Measurements from ENCODE around the gene NPAS3. TPM values are rescaled to one million over a fixed set of nuclear protein-coding genes. Genes with fewer than 3 reads are reported as not detected.

Gene NPAS3
- total RNA-seq, 4 donors from 2014 or later: 0.51 to 15.2 (median 6.6) TPM

GRCh38 chr14:33742166-33742565 lies 803.5 kb downstream of the NPAS3 start:
- DNase-seq: no peak
- no peak overlapping the region for H3K4me3 ChIP-seq
- H3K4me1 ChIP-seq: no peaks in the 10 kb centered on the region
- no peak overlapping the region for H3K27ac ChIP-seq
- no peaks in the 10 kb centered on the region for H3K27me3 ChIP-seq
- intact Hi-C loops (cut with DNase I; ENCODE audit: low total_unique reads): no loop called here
- H3K9me3 ChIP-seq: no peaks in the 10 kb centered on the region
- H3K36me3 ChIP-seq: no peaks in the 10 kb centered on the region
- TF ChIP-seq POLR2A (IDR thresholded peaks at IDR 0.05) (no peak), CTCF (IDR thresholded peaks at IDR 0.05) (no peak)

GRCh38 chr14:33745163-33745562 lies 806.5 kb downstream of the NPAS3 start:
- H3K4me1 ChIP-seq: no peaks in the 10 kb centered on the region
- no peak overlapping the region for H3K4me3 ChIP-seq
- intact Hi-C loops (cut with DNase I; ENCODE audit: low total_unique reads): no loop called here
- no peaks in the 10 kb centered on the region for H3K27me3 ChIP-seq
- TF ChIP-seq POLR2A (IDR thresholded peaks at IDR 0.05): no peak
- no peak for TF ChIP-seq CTCF (IDR thresholded peaks at IDR 0.05)
- no peaks in the 10 kb centered on the region for H3K9me3 ChIP-seq
- no peak for DNase-seq
- no peak overlapping the region for H3K27ac ChIP-seq
- H3K36me3 ChIP-seq: no peaks in the 10 kb centered on the region

DNA sequence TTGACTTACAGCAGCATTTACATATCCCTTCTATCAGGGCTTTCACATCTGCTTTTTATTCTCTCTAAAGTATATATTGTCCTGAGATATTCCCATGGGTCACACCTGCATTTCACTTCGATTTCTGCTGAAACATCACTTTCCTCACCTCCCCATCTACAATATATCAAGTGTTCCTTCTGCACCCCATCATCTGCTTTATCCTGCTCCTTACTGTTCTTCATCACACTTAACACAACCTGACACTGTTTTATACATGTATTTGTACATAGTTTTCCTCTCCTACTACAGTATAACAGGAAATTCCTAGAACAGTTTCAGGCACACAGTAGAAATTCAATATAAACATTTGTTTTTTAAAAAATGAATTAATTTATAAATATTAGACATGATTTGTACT lies 809.1 kb downstream of the NPAS3 start:
- no peak for TF ChIP-seq CTCF (IDR thresholded peaks at IDR 0.05)
- no peak for TF ChIP-seq POLR2A (IDR thresholded peaks at IDR 0.05)
- Histone ChIP-seq H3K4me3 (no peak overlapping the region), H3K4me1 (no peaks in the 10 kb centered on the region), H3K27ac (no peak overlapping the region), H3K27me3 (no peaks in the 10 kb centered on the region), H3K9me3 (no peaks in the 10 kb centered on the region), H3K36me3 (no peaks in the 10 kb centered on the region)
- DNase-seq: no peak
- intact Hi-C loops (cut with DNase I; ENCODE audit: low total_unique reads): no loop called here

GRCh38 chr14:33754261-33754660 lies 815.6 kb downstream of the NPAS3 start:
- no peak for TF ChIP-seq POLR2A (IDR thresholded peaks at IDR 0.05)
- TF ChIP-seq CTCF (IDR thresholded peaks at IDR 0.05): no peak
- H3K9me3 ChIP-seq: no peaks in the 10 kb centered on the region
- no peaks in the 10 kb centered on the region for H3K27me3 ChIP-seq
- no peak overlapping the region for H3K4me3 ChIP-seq
- intact Hi-C loops (cut with DNase I; ENCODE audit: low total_unique reads): no loop called here
- H3K27ac ChIP-seq: no peak overlapping the region
- H3K36me3 ChIP-seq: no peaks in the 10 kb centered on the region
- no peaks in the 10 kb centered on the region for H3K4me1 ChIP-seq
- no peak for DNase-seq

GRCh38 chr14:33755358-33755757 lies 816.7 kb downstream of the NPAS3 start:
- Histone ChIP-seq H3K9me3 (no peaks in the 10 kb centered on the region), H3K4me1 (no peaks in the 10 kb centered on the region), H3K27me3 (no peaks in the 10 kb centered on the region), H3K4me3 (no peak overlapping the region), H3K36me3 (no peaks in the 10 kb centered on the region), H3K27ac (no peak overlapping the region)
- intact Hi-C loops (cut with DNase I; ENCODE audit: low total_unique reads): no loop called here
- no peak for DNase-seq
- TF ChIP-seq CTCF (IDR thresholded peaks at IDR 0.05): no peak
- TF ChIP-seq POLR2A (IDR thresholded peaks at IDR 0.05): no peak

All from uterus (tissue), 4 donors.